ENCODE data around the gene NCSTN.

Gene NCSTN

GRCh38 chr1:160352555-160352954 is 9.4 kb downstream of the NCSTN start:
- DNase-seq (ENCODE audit: low read depth), result no peak

DNA sequence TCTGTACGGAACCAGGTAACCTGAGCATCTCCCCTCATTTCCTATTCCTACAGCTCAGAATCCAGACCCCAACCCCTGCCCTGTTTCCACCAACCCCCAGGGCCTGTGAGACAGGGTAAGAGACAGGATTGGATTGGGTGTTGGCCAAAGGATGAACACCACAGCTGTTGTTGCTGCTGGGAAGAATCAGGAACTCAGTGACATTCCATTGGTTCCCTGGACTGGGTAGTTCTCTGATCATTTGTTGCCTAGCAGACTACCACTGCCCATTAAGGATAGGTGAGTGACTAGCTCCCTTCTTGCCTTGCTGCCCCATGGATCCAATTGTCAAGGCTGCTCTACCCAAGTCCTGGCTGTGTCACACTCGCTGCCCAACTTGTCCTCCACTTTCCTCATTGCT is 10.0 kb downstream of the NCSTN start:
- DNase-seq (ENCODE audit: low read depth), result no peak

DNA sequence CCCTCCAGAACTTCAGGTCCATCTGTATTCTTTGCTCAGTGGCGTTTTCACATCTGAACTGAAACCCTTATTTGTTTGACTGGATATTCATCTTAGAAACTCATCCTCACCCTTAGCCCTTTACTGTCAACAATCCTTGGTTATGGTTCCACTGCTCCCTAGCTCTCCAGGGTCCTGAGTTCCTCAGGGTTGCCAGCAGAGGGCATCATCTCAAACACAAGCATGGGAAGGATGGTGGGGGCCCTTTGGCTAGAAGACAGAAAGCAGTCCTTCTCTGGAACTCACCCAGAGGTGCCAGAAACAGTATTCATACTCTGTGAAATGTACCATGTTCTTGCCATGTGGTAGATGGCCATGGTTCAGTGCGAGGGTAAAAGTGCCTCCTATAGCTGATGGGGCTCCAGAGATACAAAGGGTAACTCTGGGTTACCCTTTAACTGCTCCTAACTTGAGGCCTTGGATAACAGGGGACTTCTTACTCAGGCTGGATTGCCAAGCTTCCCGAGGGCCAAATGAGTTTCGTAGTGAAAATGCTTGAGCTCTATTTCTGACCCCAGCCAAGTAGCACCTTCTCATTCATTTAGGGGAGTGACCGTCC is 11.3 kb downstream of the NCSTN start:
- DNase-seq (ENCODE audit: low read depth), result no peak

GRCh38 chr1:160357286-160358002 is 14.3 kb downstream of the NCSTN start:
- no peak for DNase-seq (ENCODE audit: low read depth)

DNA sequence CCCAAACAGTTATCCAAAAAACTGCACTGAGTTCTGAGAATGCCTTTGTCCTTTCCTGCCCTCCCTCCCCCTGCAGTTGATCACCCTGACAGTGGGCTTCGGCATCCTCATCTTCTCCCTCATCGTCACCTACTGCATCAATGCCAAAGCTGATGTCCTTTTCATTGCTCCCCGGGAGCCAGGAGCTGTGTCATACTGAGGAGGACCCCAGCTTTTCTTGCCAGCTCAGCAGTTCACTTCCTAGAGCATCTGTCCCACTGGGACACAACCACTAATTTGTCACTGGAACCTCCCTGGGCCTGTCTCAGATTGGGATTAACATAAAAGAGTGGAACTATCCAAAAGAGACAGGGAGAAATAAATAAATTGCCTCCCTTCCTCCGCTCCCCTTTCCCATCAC is 14.9 kb downstream of the NCSTN start:
- no peak for DNase-seq (ENCODE audit: low read depth)

GRCh38 chr1:160359559-160360226 is 16.5 kb downstream of the NCSTN start:
- DNase-seq (ENCODE audit: low read depth), result no peak

DNA sequence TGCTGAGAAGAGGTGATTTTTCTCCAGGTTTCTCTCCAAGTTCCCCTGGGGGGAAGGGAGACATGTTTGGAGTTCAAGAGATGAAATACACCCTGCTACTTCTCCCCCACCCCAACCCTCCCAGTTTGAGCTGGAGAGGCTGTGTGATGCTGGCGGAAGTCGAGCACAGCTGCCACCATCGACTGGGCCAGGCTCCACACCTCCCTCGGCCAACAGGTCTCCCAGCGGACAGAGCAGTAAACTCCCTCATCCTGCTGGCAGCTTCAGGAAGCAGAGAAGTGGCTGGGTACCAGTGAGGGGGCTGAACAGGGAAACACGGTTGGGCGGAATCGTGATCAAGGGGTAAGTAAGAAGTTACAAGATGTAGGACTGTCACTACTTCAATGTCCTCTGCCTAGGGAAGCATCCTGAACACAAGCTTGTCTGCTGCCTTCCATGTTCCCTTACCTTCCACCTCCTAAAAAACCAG is 17.1 kb downstream of the NCSTN start:
- no peak for DNase-seq (ENCODE audit: low read depth)

GRCh38 chr1:160361199-160361598 is 18.0 kb downstream of the NCSTN start:
- DNase-seq (ENCODE audit: low read depth), result no peak

DNA sequence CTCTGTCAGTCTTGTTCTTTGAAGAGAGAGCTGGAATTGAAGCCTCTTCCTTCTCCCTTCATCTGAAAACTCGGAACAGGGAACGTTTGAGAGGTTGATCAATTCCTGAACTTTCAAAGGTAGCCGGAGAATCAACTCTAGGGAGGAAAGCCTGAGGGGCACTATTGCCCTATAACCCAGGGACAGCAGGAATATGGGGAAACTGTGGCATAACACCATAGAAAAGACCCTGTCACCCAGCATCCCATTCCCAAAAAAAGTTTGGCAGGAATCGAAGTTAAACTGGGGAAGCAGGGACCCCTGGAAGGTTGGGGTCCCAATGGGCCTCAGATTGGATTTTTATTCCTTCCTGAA is 18.6 kb downstream of the NCSTN start:
- DNase-seq (ENCODE audit: low read depth), result no peak

DNA sequence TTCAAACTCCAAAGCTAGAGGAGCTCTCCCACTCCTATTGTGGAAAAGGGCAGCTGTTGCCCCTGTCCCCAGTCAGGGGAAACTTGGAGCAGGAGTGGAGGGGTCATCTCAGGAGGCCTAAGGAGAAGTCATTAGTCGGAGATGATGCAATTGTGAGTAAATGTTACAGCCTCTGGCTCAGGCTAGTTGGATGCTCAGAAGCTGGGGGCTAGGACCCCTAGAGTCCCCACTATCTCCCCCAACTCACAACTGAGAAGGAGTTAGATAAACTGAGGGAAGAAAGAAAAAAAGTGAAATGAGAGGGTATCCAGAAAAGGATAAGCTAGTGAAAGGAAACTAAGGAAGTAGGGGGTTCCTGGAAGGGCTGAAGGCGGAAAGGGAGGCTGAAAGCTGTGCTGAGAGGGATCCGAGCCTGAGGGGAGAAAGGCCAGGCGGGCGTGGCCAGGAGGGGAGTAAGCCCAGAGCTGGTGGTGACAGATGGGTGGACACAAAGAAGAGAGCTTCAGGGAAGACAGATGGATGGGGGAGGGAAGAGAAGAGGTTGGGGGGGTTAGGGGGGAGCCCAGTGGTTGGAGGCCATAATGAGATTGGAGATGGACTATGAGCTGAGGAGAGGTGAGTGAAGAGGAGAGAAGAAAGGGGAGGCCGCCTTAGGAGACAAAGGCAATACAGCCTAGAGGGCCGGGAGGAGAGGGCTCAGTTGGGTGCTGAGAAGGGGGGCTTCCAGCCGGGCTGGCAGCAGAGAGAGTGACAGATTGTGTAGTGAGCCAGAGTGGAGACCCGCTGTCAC is 19.2 kb downstream of the NCSTN start:
- DNase-seq (ENCODE audit: low read depth), result no peak

DNA sequence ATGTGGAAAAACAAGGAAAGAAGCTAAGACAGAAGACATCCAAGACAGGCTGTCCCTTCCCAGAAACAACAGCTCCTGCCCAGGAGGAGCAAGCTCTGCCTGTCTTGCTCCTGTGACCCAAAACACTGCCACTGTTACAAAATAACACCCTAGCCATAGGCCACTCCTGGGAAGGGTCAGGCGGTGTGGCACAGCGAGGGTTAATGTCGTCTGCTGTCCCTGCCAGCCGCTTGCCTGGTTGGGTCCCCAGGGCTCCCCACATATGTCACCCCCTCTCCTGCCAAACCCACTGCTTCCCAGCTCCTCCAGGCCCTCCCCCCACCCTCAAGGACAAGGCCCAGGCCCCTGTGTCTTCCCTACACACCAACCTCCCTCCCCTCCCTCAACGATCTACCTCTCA is 19.8 kb downstream of the NCSTN start:
- no peak for DNase-seq (ENCODE audit: low read depth)

GRCh38 chr1:160363951-160364735 is 21.0 kb downstream of the NCSTN start:
- DNase-seq (ENCODE audit: low read depth), result no peak

GRCh38 chr1:160365325-160365724 is 22.1 kb downstream of the NCSTN start:
- no peak for DNase-seq (ENCODE audit: low read depth)

DNA sequence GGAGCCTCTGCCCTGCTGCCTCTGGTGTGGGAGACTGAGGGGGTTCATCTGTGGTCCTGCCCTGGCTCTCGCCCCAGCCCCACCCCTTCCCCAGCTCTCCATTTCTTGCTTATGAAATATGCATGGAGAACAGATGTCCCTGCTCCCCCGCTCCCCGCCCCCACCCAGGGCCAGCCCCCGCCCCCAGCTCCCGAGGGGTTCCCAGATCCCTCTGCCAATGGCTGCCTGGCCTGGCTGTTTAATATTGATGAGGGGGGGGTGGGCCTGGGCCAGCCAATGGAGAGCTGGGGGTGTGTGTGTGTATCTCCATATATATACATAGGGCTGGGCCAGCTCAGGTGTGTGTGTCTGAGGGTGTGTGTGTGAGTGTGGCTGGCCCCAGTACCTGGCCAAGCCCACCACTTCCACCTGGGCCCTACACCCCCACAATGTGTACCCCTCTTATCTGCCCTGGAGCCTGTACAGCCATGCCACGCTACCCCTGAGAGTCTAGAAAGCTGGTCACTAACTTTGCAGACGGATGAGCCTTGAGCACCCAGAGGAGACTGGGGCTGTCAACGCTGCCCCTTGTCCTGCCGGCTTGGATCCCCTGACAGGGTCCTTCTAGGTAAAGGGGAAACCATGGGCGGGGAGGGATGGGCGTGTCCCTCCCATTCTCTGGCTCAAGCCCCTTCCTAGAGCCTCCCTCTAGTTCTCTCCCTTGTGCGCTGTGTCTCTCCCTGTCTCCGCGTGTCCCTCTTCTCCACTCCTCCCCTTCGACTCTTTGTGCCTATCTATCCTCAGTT is 23.7 kb downstream of the NCSTN start, which contains the start of gene NHLH1:
NHLH1 (plus strand) TSS at position 341 of the 785 bp plus-strand sequence. CDS start 3,661 bp downstream, outside the sequence.
- DNase-seq (ENCODE audit: low read depth), result no peak

DNA sequence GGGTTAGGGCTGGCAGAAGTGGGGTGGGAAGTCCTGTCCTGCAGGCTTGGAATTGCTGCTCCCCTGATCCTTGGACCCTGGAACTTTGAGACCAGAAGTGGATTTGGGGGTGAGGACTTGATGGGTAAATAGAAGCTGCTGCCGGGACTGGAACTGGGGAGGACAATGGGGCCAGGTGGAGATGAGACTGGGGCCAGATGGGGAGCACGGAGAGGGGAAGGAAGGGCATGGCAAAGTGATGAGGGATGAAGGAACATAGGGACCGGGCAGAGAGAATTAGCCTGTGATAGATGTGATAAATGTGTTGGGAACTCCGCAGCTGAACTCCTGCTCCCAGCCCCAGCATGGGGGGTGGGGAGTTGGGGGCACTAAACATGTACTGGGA is 24.3 kb downstream of the NCSTN start:
- no peak for DNase-seq (ENCODE audit: low read depth)

DNA sequence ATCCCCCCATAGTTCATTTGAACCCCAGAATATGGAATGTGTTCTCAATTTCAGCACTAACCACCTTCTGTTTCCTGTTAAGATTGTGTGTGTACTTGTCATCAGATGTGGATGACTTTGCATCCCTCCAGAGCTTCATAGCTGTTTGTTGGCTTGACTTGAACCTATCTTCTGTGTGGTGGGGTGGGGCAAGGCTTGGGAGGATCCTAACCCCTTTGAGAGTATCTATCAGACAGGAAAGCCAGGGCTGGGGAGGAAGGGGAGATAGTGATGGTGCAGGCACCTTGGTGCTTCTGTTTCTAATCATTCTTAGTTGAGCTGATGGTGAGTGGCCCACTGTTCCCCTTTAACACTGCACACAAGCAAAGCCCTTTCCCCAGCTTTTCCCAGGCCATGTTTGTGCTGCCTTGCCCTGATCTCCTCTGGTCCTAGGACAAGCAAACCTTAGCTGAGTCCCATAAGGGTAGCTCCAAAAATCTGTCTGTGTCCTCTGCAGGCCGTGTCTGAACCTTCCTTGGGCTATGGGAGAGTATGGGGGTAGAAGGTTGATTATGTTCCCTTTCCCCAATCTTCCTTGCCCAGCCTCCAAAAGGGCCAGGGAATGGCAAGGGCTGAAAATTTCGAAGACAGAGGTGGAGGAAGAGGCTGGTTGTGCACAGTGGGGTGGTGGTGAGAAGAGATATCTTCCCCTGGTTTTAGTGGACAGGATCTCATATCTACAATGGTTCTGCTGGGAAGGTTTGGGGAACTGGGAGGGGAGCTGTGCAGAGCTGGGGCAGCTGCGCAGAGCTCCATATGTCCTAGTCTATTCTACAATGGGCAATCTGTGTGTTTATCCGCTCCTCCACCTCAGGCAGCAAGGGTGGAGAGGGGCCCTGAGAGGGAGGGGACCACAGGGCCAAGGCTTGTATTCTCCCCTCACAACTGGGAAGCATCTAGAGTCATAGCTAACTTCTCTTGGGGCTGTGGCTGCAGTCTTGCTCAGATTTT is 25.0 kb downstream of the NCSTN start:
- no peak for DNase-seq (ENCODE audit: low read depth)

- DNase-seq (ENCODE audit: low read depth), result no peak
Observed at GRCh38 chr1:160369087-160369486, 25.9 kb downstream of the NCSTN start.

DNA sequence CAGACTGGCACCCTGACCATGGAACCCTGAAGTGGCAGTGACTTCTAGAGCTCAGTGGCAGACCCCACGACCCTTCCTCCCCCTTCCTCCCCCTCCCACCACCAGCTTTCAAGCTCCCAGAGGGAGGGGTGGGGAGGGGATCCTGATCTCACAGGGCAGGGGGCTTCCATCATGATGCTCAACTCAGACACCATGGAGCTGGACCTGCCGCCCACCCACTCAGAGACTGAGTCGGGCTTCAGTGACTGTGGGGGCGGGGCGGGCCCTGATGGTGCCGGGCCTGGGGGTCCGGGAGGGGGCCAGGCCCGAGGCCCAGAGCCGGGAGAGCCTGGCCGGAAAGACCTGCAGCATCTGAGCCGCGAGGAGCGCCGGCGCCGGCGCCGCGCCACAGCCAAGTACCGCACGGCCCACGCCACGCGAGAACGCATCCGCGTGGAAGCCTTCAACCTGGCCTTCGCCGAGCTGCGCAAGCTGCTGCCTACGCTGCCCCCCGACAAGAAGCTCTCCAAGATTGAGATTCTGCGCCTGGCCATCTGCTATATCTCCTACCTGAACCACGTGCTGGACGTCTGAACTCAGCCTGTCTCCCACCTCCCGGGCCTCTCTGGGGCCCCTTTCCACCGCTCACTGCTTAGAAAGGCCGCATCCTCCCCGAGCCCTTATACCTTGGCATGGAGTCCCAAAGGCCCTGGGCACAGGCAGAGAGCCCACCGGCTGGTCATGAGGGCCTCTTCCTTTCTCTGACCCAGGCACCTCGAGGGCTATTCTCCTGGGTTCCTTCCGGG is 27.6 kb downstream of the NCSTN start:
- DNase-seq (ENCODE audit: low read depth), result no peak

GRCh38 chr1:160371346-160371631 is 28.1 kb downstream of the NCSTN start:
- no peak for DNase-seq (ENCODE audit: low read depth)

Measured in stimulated activated CD8-positive, alpha-beta memory T cell treated with anti-CD3 and anti-CD28 coated beads, Interleukin-12 subunit alpha, Interleukin-12 subunit beta, amount 100 ng/mL, for 1 hour (primary cell).